ENCODE data around the gene ZNF441. TPM values are rescaled to one million over a fixed set of nuclear protein-coding genes. Genes with fewer than 3 reads are reported as not detected.

Gene ZNF441
- total and polyA plus RNA-seq, 8 donors: 1.7 to 29.4 (median 11.1) TPM

- no peak for TF ChIP-seq POLR2AphosphoS5 (IDR thresholded peaks at IDR 0.05)
- no peak for TF ChIP-seq EP300 (IDR thresholded peaks at IDR 0.05)
- no peak for TF ChIP-seq CTCF (IDR thresholded peaks at IDR 0.05)
- TF ChIP-seq POLR2A (IDR thresholded peaks at IDR 0.05): no peak
- no peaks in the 10 kb centered on the region for H3K27me3 ChIP-seq
- no peak overlapping the region for H3K27ac ChIP-seq
- H3K4me3 ChIP-seq: no peak overlapping the region
- no peak for DNase-seq
- no peaks in the 10 kb centered on the region for H3K4me1 ChIP-seq
- intact Hi-C loops (cut with DNase I; ENCODE audit: low total_unique reads): no loop called here
- H3K36me3 ChIP-seq: peaks cover 3 to 36% (median 17%) of the 10 kb centered on the region in 4 donors
- WGBS, 5 donors: 94 to 99% (median 94%) methylated on average over 2 of the region's 2 CpGs
- peaks cover 16 to 44% (median 28%) of the 10 kb centered on the region in 4 donors for H3K9me3 ChIP-seq
Measured at GRCh38 chr19:11807099-11807380, 40.2 kb downstream of the ZNF441 start.

- intact Hi-C loops (cut with DNase I; ENCODE audit: low total_unique reads): no loop called here
- TF ChIP-seq EP300 (IDR thresholded peaks at IDR 0.05): no peak
- TF ChIP-seq POLR2AphosphoS5 (IDR thresholded peaks at IDR 0.05): no peak
- no peak for TF ChIP-seq POLR2A (IDR thresholded peaks at IDR 0.05)
- no peak for TF ChIP-seq CTCF (IDR thresholded peaks at IDR 0.05)
- Histone ChIP-seq H3K4me3 (peak overlapping the region; percentile 75 to 95 (median 93)), H3K27ac (peak overlapping the region; percentile 49 to 95 (median 92)), H3K27me3 (no peaks in the 10 kb centered on the region), H3K4me1 (peaks cover 13 to 32% (median 23%) of the 10 kb centered on the region in 4 donors), H3K9me3 (peaks cover 0 to 6% (median 0%) of the 10 kb centered on the region in 4 donors), H3K36me3 (peaks cover 0 to 6% (median 2%) of the 10 kb centered on the region in 4 donors)
- no peak for DNase-seq
- WGBS, 5 donors: 1 to 5% (median 4%) methylated on average over 5 to 6 of the region's 6 CpGs
Measured at GRCh38 chr19:11813703-11814028, 46.9 kb downstream of the ZNF441 start.

GRCh38 chr19:11814029-11814699 lies 47.4 kb downstream of the ZNF441 start, which contains the start of gene ZNF440:
ZNF440 (plus strand) TSS chr19:11814273; CDS start chr19:11814448, 175 bp downstream.
- peak within 1 kb of the TSS; percentile 75 to 95 (median 93) for H3K4me3 ChIP-seq
- intact Hi-C loops (cut with DNase I; ENCODE audit: low total_unique reads): no loop called here
- H3K9me3 ChIP-seq: peaks cover 0 to 6% (median 0%) of the 10 kb centered on the region in 4 donors
- peaks cover 13 to 32% (median 23%) of the 10 kb centered on the region in 4 donors for H3K4me1 ChIP-seq
- DNase-seq: peak; percentile 98
- peaks cover 0 to 11% (median 3%) of the 10 kb centered on the region in 4 donors for H3K36me3 ChIP-seq
- H3K27me3 ChIP-seq: no peaks in the 10 kb centered on the region
- TF ChIP-seq POLR2AphosphoS5 (IDR thresholded peaks at IDR 0.05) (peak; percentile 63 to 95 (median 95)), EP300 (IDR thresholded peaks at IDR 0.05) (no peak), POLR2A (IDR thresholded peaks at IDR 0.05) (peak in 1 of 4 donors; percentile 91), CTCF (IDR thresholded peaks at IDR 0.05) (no peak)
- 0 to 1% (median 0%) methylated on average over 33 to 55 of the region's 55 CpGs for WGBS, 5 donors
- H3K27ac ChIP-seq: peak within 1 kb of the TSS; percentile 91 to 95 (median 93)

GRCh38 chr19:11814700-11815035 lies 47.9 kb downstream of the ZNF441 start:
- 4 to 11% (median 6%) methylated on average over 11 to 13 of the region's 13 CpGs for WGBS, 5 donors
- DNase-seq: peak in 1 of 2 donors; percentile 67
- TF ChIP-seq POLR2A (IDR thresholded peaks at IDR 0.05) (no peak), POLR2AphosphoS5 (IDR thresholded peaks at IDR 0.05) (no peak), EP300 (IDR thresholded peaks at IDR 0.05) (no peak), CTCF (IDR thresholded peaks at IDR 0.05) (no peak)
- intact Hi-C loops (cut with DNase I; ENCODE audit: low total_unique reads): no loop called here
- H3K4me1 ChIP-seq: peaks cover 13 to 32% (median 23%) of the 10 kb centered on the region in 4 donors
- H3K36me3 ChIP-seq: peaks cover 0 to 16% (median 9%) of the 10 kb centered on the region in 4 donors
- H3K27me3 ChIP-seq: no peaks in the 10 kb centered on the region
- peaks cover 0 to 11% (median 0%) of the 10 kb centered on the region in 4 donors for H3K9me3 ChIP-seq
- peak overlapping the region; percentile 75 to 95 (median 93) for H3K4me3 ChIP-seq
- peak overlapping the region; percentile 91 to 95 (median 93) for H3K27ac ChIP-seq

Measured in stomach (tissue), 9 donors.